Thyroid gland (tissue), 4 donors: ENCODE data around the gene SAMD1. TPM values are rescaled to one million over a fixed set of nuclear protein-coding genes. Genes with fewer than 3 reads are reported as not detected.

Experiments used
- DNase-seq, 2 donors: peaks; one replicate each; pipeline ENCODE4 v3.0.0-alpha.2; 2019
- H3K27ac ChIP-seq, 3 donors: fragments of 200-600 bp; sonication (generic); 1 replicate in 2 of 3; 2 replicates in 1 of 3; pipeline ENCODE4 v1.5.1; 2016 to 2019; ENCODE audit warnings: mild to moderate bottlenecking in 1 of 3, moderate library complexity in 1 of 3
- H3K27me3 ChIP-seq: fragments of 200-600 bp; sonication (generic); one replicate; pipeline ENCODE4 v1.5.1; 2019
- H3K36me3 ChIP-seq, 2 donors: fragments of 200-600 bp; sonication (generic); one replicate each; pipeline ENCODE4 v1.5.1; 2016 to 2019
- H3K4me1 ChIP-seq, 2 donors: fragments of 200-600 bp; sonication (generic); one replicate each; pipeline ENCODE4 v1.5.1; 2017 to 2019
- H3K4me3 ChIP-seq, 3 donors: fragments of 200-600 bp; sonication (generic); replicated peaks in 1 of 3; 1 replicate in 2 of 3; 2 replicates in 1 of 3; pipeline ENCODE4 v1.5.1; 2016; ENCODE audit warnings: mild to moderate bottlenecking in 1 of 3
- H3K9me3 ChIP-seq: fragments of 200-600 bp; sonication (generic); one replicate; pipeline ENCODE4 v1.5.1; 2017
- CTCF ChIP-seq, 6 experiments: fragments of 200-600 bp in 3 of 6; fragments of 450-650 bp in 3 of 6; sonication (generic) in 3 of 6; IDR thresholded peaks; one replicate each; pipeline ENCODE4 v1.5.1; 2016 to 2019; ENCODE audit warnings: antibody characterized with exemption in 6 of 6, mild to moderate bottlenecking in 2 of 6, inconsistent platforms in 1 of 6, moderate library complexity in 1 of 6
- POLR2A ChIP-seq, 2 donors: fragments of 450-650 bp; IDR thresholded peaks; one replicate each; pipeline ENCODE4 v1.6.1; 2017; ENCODE audit warnings: antibody characterized with exemption in 2 of 2, mild to moderate bottlenecking in 2 of 2, moderate library complexity in 1 of 2
- WGBS, 2 donors: methylation state at CpG; one replicate each; pipeline ENCODE4 v1.1.5; 2017; 5-methylcytosine and 5-hydroxymethylcytosine counted together
- intact Hi-C: fragments of 100-400 bp; cut with DNase I; formaldehyde crosslinking; loops from one replicate; pipeline ENCODE4 v1.15.1; 2023
- total RNA-seq, 4 donors: library from RNA; depleted of rRNA; stranded (reverse); fragments of >200 nt; gene quantifications; one replicate each; pipeline ENCODE4 v1.2.3, GENCODE V29; 2016

SAMD1 gene
- total RNA-seq, 4 donors from 2014 or later: 15.2 to 27.3 (median 22.7) TPM

GRCh38 chr19:14111486-14111885 lies 20.9 kb upstream of the SAMD1 start:
- WGBS, 2 donors: 100% methylated on average over 1 of the region's 1 CpG
- TF ChIP-seq POLR2A (IDR thresholded peaks at IDR 0.05) (no peak), CTCF (IDR thresholded peaks at IDR 0.05) (no peak)
- H3K4me3 ChIP-seq: no peak overlapping the region
- H3K36me3 ChIP-seq: peaks cover 0 to 6% of the 10 kb centered on the region in 2 donors
- H3K4me1 ChIP-seq: peaks cover 24 to 41% of the 10 kb centered on the region in 2 donors
- intact Hi-C loops: no loop called here
- no peaks in the 10 kb centered on the region for H3K27me3 ChIP-seq
- no peaks in the 10 kb centered on the region for H3K9me3 ChIP-seq
- DNase-seq: no peak
- H3K27ac ChIP-seq: peak overlapping the region in 1 of 3 donors; percentile 76

GRCh38 chr19:14110650-14111049 lies 20.1 kb upstream of the SAMD1 start:
- no peak overlapping the region for H3K27ac ChIP-seq
- H3K4me1 ChIP-seq: peaks cover 17 to 33% of the 10 kb centered on the region in 2 donors

GRCh38 chr19:14107581-14108461 lies 17.3 kb upstream of the SAMD1 start:
- H3K36me3 ChIP-seq: peaks cover 17 to 25% of the 10 kb centered on the region in 2 donors
- peaks cover 8 to 14% of the 10 kb centered on the region in 2 donors for H3K4me1 ChIP-seq
- no peak for TF ChIP-seq CTCF (IDR thresholded peaks at IDR 0.05)
- TF ChIP-seq POLR2A (IDR thresholded peaks at IDR 0.05): no peak
- intact Hi-C loops: no loop called here
- H3K9me3 ChIP-seq: no peaks in the 10 kb centered on the region
- 75 to 76% methylated on average over 16 to 17 of the region's 23 CpGs for WGBS, 2 donors
- no peak overlapping the region for H3K27ac ChIP-seq
- H3K4me3 ChIP-seq: no peak overlapping the region
- H3K27me3 ChIP-seq: no peaks in the 10 kb centered on the region
- no peak for DNase-seq

More at GRCh38 chr19:14110650-14111049, 20.1 kb upstream of the SAMD1 start:
- TF ChIP-seq CTCF (IDR thresholded peaks at IDR 0.05) (no peak), POLR2A (IDR thresholded peaks at IDR 0.05) (no peak)
- H3K4me3 ChIP-seq: no peak overlapping the region
- no peak for DNase-seq
- H3K27me3 ChIP-seq: no peaks in the 10 kb centered on the region
- intact Hi-C loops: no loop called here
- WGBS, 2 donors: 62 to 73% methylated on average over 2 of the region's 2 CpGs
- H3K36me3 ChIP-seq: peaks cover 6 to 15% of the 10 kb centered on the region in 2 donors
- no peaks in the 10 kb centered on the region for H3K9me3 ChIP-seq

- 88 to 90% methylated on average over 6 to 16 of the region's 16 CpGs for WGBS, 2 donors
- peaks cover 26 to 35% of the 10 kb centered on the region in 2 donors for H3K36me3 ChIP-seq
- no peak overlapping the region for H3K27ac ChIP-seq
Measured at GRCh38 chr19:14106840-14107239, 16.3 kb upstream of the SAMD1 start.

More at GRCh38 chr19:14106840-14107239, 16.3 kb upstream of the SAMD1 start:
- TF ChIP-seq CTCF (IDR thresholded peaks at IDR 0.05): no peak
- TF ChIP-seq POLR2A (IDR thresholded peaks at IDR 0.05): no peak
- Histone ChIP-seq H3K4me1 (peaks cover 0 to 4% of the 10 kb centered on the region in 2 donors), H3K9me3 (no peaks in the 10 kb centered on the region), H3K4me3 (no peak overlapping the region), H3K27me3 (no peaks in the 10 kb centered on the region)
- intact Hi-C loops: no loop called here
- no peak for DNase-seq
